GM10266 (cell line): ENCODE data around the gene PCIF1.
A peak's percentile ranks its signal among the peaks of the same experiment; 100 is the strongest.

ENCODE experiments used
- DNase-seq: peaks from one replicate; pipeline ENCODE4 v3.0.0; 2012; ENCODE audit errors: extremely low spot score
- TF ChIP-seq, protein P1 (sequence below): IDR thresholded peaks from 2 replicates; pipeline ENCODE4 v1.5.1; 2012; ENCODE audit warnings: mild to moderate bottlenecking, low read depth; ENCODE audit not compliant: control insufficient read depth, insufficient read depth; ENCODE audit errors: missing control alignments

Gene PCIF1

DNA sequence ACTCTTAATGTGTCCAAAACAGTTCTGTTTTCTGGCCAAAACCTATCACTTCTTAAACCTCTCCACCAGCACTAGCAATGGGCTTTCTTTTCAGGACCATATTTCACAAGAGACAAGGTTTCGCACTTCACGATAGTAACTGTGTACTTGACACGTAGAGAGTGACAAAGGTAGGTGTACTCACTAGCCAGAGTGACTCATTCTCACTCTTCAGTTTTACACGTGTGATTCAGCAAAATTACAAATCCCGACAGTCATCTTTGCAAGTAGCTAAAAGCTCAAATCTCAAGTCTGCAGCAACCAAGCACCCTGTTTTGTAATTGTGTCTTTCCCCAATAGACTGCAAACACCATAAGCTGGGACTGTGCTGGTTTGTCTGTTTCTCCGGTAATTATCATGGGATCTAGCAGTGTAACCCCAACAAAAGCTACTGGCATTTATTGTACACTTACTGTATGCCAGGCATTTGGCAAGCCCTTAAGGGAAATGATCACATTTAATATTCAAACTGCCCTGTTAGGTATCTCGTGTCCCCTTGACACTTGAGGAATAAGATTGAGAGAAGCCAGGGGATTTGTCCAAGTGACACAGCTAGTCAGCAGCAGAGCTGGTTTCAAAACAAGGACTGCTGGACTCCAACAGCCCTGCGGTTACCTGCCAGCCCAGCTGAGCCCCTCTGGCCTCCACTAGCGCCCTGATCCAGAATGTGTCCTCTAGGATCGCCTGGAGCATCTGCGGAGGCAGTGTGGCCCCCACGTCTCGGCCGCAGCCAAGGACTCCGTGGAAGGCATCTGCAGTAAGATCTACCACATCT, 9.9 kb downstream of the PCIF1 start:
- DNase-seq: no peak
- TF ChIP-seq, protein P1, sequence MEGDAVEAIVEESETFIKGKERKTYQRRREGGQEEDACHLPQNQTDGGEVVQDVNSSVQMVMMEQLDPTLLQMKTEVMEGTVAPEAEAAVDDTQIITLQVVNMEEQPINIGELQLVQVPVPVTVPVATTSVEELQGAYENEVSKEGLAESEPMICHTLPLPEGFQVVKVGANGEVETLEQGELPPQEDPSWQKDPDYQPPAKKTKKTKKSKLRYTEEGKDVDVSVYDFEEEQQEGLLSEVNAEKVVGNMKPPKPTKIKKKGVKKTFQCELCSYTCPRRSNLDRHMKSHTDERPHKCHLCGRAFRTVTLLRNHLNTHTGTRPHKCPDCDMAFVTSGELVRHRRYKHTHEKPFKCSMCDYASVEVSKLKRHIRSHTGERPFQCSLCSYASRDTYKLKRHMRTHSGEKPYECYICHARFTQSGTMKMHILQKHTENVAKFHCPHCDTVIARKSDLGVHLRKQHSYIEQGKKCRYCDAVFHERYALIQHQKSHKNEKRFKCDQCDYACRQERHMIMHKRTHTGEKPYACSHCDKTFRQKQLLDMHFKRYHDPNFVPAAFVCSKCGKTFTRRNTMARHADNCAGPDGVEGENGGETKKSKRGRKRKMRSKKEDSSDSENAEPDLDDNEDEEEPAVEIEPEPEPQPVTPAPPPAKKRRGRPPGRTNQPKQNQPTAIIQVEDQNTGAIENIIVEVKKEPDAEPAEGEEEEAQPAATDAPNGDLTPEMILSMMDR: no peak

DNA sequence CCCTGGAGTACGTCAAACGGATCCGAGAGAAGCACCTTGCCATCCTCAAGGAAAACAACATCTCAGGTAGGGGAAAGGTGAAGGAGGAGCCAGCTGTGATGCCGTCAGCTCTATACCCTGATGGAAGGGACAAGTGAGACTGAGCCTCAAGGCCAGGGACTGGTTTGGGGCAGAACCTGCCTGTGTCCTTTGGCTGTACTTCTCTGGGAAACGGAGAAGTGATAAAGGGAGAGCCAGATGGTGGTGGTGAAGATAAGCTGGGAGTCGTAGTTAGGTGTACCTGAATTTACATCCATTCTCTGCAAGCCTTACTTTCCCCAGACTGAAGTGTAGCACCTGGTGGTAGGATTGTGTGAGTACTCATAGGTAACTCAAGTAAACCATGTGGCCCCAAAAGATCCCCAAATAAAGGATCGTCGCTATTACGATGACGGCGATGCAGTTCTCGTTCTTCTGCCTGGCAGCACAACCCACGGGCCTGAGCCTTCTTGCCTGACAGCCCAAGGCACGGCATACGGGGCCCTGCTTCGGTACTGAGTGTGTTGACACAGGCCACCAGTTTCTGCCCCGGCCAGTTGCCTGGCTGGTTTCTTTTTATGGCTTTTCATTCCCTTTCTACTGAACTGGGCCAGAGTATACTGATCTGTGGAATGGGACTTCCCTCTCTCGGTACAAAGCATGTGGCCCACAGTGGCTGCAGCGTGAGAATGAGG, 10.6 kb downstream of the PCIF1 start:
- DNase-seq: no peak
- TF ChIP-seq, protein P1: no peak

DNA sequence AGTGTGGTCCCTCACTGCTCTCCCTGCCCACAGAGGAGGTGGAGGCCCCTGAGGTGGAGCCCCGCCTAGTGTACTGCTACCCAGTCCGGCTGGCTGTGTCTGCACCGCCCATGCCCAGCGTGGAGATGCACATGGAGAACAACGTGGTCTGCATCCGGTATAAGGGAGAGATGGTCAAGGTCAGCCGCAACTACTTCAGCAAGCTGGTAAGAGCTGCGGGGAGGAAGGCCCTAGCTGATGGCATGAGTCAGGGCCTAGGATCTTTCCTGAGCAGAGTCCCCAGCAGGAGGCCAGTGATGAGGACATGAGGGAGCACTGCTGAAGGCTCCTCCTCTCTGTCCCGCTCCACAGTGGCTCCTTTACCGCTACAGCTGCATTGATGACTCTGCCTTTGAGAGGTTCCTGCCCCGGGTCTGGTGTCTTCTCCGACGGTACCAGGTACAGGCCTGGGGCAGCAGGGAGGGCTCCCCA, 11.2 kb downstream of the PCIF1 start:
- TF ChIP-seq, protein P1: no peak

DNA sequence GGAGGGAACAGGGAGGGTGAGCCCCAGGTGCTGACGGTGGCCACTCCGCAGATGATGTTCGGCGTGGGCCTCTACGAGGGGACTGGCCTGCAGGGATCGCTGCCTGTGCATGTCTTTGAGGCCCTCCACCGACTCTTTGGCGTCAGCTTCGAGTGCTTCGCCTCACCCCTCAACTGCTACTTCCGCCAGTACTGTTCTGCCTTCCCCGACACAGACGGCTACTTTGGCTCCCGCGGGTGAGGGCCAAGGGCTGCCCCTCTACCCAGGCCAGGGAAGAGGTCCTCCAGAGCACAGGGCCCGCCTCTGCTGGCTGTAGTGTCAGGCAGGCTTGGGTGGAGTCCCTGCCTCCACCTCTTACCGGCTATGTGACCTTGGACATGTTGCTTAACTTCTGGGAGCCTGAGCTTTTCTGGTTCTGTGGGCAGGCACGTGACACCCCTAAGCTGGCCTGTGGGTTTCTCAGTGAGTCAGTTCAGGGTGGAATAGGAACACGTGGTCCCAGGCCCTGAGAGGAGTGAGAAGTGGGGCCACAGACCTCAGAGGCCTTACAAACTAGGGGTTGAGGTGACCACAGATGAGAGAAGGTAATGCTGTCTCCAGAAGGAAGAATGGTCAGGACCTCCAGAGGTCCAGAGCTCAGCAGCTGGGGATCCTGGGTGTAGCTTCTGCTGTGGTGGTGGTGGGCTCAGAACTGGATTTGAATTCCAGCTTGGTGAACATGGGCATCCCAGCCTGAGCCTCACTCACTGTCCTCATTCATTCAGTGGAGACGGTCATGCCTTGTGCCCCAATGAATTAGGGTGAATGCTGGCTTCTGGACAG, 11.9 kb downstream of the PCIF1 start:
- DNase-seq: peak; percentile 38
- TF ChIP-seq, protein P1: no peak

More for the DNA sequence above, 11.2 kb downstream of the PCIF1 start:
- DNase-seq: no peak

DNA sequence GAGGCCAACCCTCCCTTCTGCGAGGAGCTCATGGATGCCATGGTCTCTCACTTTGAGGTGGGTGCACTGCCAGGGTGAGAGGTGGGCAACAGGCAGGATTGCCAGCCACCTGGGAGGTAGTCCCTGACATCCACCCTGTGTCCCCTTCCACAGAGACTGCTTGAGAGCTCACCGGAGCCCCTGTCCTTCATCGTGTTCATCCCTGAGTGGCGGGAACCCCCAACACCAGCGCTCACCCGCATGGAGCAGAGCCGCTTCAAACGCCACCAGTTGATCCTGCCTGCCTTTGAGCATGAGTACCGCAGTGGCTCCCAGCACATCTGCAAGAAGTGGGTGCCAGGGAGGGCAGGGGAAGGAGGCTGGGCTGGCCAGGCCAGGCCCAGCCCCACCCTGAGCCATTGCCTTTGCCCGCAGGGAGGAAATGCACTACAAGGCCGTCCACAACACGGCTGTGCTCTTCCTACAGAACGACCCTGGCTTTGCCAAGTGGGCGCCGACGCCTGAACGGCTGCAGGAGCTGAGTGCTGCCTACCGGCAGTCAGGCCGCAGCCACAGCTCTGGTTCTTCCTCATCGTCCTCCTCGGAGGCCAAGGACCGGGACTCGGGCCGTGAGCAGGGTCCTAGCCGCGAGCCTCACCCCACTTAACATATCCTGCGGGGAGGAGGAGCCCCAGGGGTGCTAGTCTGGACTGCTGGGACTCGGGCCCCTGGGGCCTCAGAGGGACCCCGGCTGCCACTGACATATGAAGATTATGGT, 12.8 kb downstream of the PCIF1 start:
- no peak for DNase-seq
- TF ChIP-seq, protein P1: no peak

DNA sequence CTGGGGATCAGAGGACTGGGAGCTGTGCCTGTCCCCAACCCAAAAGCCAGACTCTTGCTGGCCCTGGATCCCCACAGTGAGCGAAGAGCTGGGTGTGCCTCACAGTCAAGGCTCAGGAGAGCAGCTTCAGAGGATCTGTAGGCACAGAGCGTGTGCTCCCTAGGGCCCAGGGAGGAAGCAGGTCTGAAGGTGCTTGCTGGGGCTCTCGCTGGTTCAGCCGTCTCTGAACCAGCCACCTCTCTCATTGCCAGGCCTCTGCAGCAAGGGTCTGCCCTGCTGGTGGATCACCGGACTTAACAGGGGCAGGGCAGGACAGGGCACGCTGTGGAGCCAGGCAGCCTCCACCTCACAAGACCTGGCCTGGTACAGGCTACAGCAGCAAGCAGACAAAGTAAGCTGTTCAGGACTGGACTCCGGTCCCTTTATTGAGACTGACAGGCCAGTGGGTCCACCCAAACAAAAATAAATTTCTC, 13.8 kb downstream of the PCIF1 start:
- TF ChIP-seq, protein P1: no peak
- no peak for DNase-seq
